Measurements from ENCODE around the gene OTUD3. TPM values are rescaled to one million over a fixed set of nuclear protein-coding genes. Genes with fewer than 3 reads are reported as not detected.

OTUD3 gene
- total RNA-seq, 6 experiments from 2014 or later = 5.4 to 8.3 (median 7.5) TPM

DNA sequence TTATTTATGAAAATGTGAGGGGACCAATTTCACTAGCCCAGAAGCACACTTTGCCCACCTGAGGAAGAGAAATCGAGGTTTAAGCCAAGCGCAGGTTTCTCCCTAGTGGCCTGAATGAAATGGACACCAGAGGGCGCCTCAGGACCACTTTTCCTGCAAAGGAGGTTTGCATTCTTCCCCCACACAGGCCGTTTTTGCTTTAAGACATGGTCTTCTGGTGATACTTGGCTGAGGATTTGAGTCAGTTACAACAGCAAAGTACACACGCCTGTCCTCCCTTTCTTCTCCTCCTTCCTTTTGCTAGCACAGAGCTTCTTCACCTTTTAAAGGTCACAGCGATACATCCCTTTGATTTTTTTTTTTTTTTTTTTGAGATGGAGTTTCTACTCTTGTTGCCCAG is 35.9 kb downstream of the OTUD3 start:
- H3K4me1 Mint-ChIP-seq (ENCODE audit: low read depth) = peaks cover 15% of the 10 kb centered on the region
- no peaks in the 10 kb centered on the region for H3K9me3 Mint-ChIP-seq
- TF ChIP-seq, protein P1, sequence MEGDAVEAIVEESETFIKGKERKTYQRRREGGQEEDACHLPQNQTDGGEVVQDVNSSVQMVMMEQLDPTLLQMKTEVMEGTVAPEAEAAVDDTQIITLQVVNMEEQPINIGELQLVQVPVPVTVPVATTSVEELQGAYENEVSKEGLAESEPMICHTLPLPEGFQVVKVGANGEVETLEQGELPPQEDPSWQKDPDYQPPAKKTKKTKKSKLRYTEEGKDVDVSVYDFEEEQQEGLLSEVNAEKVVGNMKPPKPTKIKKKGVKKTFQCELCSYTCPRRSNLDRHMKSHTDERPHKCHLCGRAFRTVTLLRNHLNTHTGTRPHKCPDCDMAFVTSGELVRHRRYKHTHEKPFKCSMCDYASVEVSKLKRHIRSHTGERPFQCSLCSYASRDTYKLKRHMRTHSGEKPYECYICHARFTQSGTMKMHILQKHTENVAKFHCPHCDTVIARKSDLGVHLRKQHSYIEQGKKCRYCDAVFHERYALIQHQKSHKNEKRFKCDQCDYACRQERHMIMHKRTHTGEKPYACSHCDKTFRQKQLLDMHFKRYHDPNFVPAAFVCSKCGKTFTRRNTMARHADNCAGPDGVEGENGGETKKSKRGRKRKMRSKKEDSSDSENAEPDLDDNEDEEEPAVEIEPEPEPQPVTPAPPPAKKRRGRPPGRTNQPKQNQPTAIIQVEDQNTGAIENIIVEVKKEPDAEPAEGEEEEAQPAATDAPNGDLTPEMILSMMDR (IDR thresholded peaks at IDR 0.05) = peak; percentile 95
- no peak overlapping the region for H3K27ac Mint-ChIP-seq
- DNase-seq = peak; percentile 58
- H3K4me3 Mint-ChIP-seq = no peak overlapping the region
- H3K27me3 Mint-ChIP-seq (ENCODE audit: insufficient read depth) = peaks cover 5% of the 10 kb centered on the region
- H3K36me3 Mint-ChIP-seq (ENCODE audit: low read depth) = no peaks in the 10 kb centered on the region

- H3K9me3 Mint-ChIP-seq = no peaks in the 10 kb centered on the region
- H3K27ac Mint-ChIP-seq = no peak overlapping the region
- H3K27me3 Mint-ChIP-seq (ENCODE audit: insufficient read depth) = peaks cover 9% of the 10 kb centered on the region
- TF ChIP-seq, protein P1 (IDR thresholded peaks at IDR 0.05) = no peak
- no peaks in the 10 kb centered on the region for H3K36me3 Mint-ChIP-seq (ENCODE audit: low read depth)
- peaks cover 15% of the 10 kb centered on the region for H3K4me1 Mint-ChIP-seq (ENCODE audit: low read depth)
- H3K4me3 Mint-ChIP-seq = no peak overlapping the region
- DNase-seq = no peak
Measured at GRCh38 chr1:19920132-19920710, 38.0 kb downstream of the OTUD3 start.

GRCh38 chr1:19921310-19921709 is 39.1 kb downstream of the OTUD3 start:
- Mint-ChIP-seq H3K27me3 (ENCODE audit: insufficient read depth) (peaks cover 15% of the 10 kb centered on the region), H3K4me3 (no peak overlapping the region), H3K4me1 (ENCODE audit: low read depth) (peaks cover 15% of the 10 kb centered on the region), H3K27ac (no peak overlapping the region), H3K9me3 (no peaks in the 10 kb centered on the region), H3K36me3 (ENCODE audit: low read depth) (no peaks in the 10 kb centered on the region)
- TF ChIP-seq, protein P1 (IDR thresholded peaks at IDR 0.05) = no peak
- no peak for DNase-seq

DNA sequence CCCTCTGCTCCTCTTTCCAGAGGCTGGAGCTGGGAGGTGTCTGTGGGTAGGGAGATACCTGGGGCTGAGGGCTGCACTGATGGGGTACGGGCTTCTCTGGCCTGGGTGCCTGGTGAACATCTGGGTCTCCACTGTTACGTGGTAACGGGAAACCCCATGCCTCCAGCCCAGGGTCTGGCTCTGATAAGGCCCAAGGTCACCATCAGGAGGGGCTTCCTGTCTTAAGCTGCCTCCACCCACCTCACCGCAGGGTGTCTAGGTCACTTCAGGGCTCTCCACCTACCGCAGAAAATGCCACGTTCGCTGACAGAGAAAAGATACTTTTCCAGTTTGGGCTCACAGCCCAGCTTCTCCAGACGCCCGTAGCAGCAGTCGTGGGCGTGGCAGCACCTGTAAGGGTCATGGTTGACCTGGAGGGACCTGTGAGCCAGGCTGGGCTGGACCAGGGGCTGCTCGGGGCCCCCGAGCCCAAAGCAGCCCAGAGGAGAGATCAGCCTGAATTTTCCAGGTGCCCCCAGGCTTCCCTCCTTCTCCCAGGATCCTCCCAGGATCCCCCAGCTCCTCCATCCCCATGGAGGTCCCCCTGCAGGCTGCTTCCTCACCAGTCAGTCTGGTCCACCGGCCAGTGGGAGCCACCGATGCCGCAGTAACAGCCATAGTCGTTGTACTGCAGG is 40.0 kb downstream of the OTUD3 start:
- TF ChIP-seq, protein P1 (IDR thresholded peaks at IDR 0.05) = no peak
- H3K27ac Mint-ChIP-seq = no peak overlapping the region
- peaks cover 16% of the 10 kb centered on the region for H3K27me3 Mint-ChIP-seq (ENCODE audit: insufficient read depth)

DNA sequence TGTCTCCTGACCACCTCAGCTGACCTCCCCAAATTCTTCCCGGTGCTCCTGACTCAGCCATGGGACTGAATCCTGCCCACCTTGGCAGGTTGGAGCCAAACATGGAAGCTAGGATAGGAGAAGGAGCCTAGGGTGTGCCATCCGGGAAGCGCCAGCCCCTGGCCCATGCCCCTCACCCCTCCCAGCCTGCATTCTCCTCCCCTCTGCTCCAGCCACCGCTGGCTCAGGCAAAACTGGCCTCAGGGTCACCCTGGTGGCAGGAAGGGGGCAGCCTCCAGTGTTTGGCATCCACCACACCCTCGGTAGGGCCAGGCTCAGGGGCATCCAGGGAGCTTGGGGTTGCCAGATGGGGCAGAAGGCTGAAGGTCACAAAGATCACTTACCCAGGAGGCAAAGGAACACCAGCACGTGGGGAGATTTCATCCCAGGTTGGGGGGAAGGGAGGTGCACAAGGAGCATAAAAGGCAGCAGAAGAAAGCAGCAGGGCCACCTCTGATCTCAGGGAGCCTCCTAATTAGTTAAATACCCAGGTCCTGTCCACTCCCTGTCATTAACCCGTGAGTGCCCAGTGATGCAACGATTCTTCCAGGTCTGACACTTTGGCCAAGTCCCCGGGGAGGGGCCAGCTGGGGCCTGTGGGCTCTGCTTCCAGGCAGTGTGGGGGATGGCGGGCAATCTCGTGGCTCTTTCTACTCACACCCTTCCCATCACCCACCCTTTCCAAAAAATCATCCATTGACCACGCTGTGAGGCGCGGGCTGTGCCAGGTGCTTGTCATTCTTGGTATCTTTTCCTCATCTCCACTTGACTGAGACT is 41.1 kb downstream of the OTUD3 start, which contains the start of gene PLA2G2E:
TSS of gene PLA2G2E (minus strand) at position 481 of the 816 bp plus-strand sequence. CDS start at position 423, 58 bp downstream.
- TF ChIP-seq, protein P1 (IDR thresholded peaks at IDR 0.05) = no peak
- Mint-ChIP-seq H3K36me3 (ENCODE audit: low read depth) (no peaks in the 10 kb centered on the region), H3K4me3 (no peak within 1 kb of the TSS), H3K4me1 (ENCODE audit: low read depth) (peaks cover 9% of the 10 kb centered on the region), H3K27ac (no peak within 1 kb of the TSS), H3K9me3 (no peaks in the 10 kb centered on the region), H3K27me3 (ENCODE audit: insufficient read depth) (peaks cover 16% of the 10 kb centered on the region)
- no peak for DNase-seq

More for the DNA sequence above, 40.0 kb downstream of the OTUD3 start:
- H3K36me3 Mint-ChIP-seq (ENCODE audit: low read depth) = no peaks in the 10 kb centered on the region
- H3K4me3 Mint-ChIP-seq = no peak overlapping the region
- H3K9me3 Mint-ChIP-seq = no peaks in the 10 kb centered on the region
- DNase-seq = no peak
- peaks cover 15% of the 10 kb centered on the region for H3K4me1 Mint-ChIP-seq (ENCODE audit: low read depth)
